PC-9 (cell line): ENCODE measurements around the gene CST5.

Experiments
- CTCF ChIP-seq: fragments of 200-600 bp; sonication (generic); conservative IDR thresholded peaks from 2 replicates; pipeline ENCODE4 v1.6.1; 2017; ENCODE audit warnings: mixed run types, antibody characterized with exemption, mild to moderate bottlenecking, moderate library complexity
- EZH2 ChIP-seq: fragments of 200-600 bp; sonication (generic); IDR thresholded peaks from 2 replicates; pipeline ENCODE4 v1.8.0; 2017; ENCODE audit warnings: antibody characterized with exemption, low read depth

GRCh38 chr20:23924751-23925150, 45.2 kb upstream of the CST5 start:
- no peak for TF ChIP-seq CTCF
- no peak for TF ChIP-seq EZH2
